HEK293 (cell line): ENCODE measurements around the gene CEP112.

Experiments used
- CTCF ChIA-PET: fragments of 350-600 bp; formaldehyde crosslinking; extraction: SDS; loops from one replicate; lab custom pipeline; 2021; ENCODE audit warnings: antibody characterized with exemption; lab: Yijun Ruan, JAX
- POLR2A ChIA-PET: fragments of 300-600 bp; formaldehyde crosslinking; extraction: SDS; loops from one replicate; lab custom pipeline; 2020; ENCODE audit warnings: antibody characterized with exemption, inconsistent platforms; lab: Yijun Ruan, JAX
- H3K27ac ChIP-seq: fragments of 200-500 bp; sonication (Bioruptor generic); 2 replicates; pipeline ENCODE4 v1.5.1; 2014; ENCODE audit warnings: low read depth, low read length, control low read depth, inconsistent platforms; ENCODE audit errors: extremely low read depth
- H3K36me3 ChIP-seq, 2 experiments: fragments of 200-500 bp in 1 of 2; sonication (Bioruptor generic) in 1 of 2; 1 replicate in 1 of 2; 2 replicates in 1 of 2; pipeline ENCODE4 v1.5.1; 2014 to 2017; ENCODE audit warnings: inconsistent platforms in 2 of 2, low read length in 2 of 2; ENCODE audit not compliant: control insufficient read depth in 2 of 2, insufficient read depth in 1 of 2
- H3K4me1 ChIP-seq: fragments of 200-500 bp; sonication (Bioruptor generic); 2 replicates; pipeline ENCODE4 v1.5.1; 2014; ENCODE audit warnings: mild to moderate bottlenecking, low read length, inconsistent platforms; ENCODE audit not compliant: control insufficient read depth, insufficient read depth
- H3K4me3 ChIP-seq: 2 replicates; pipeline ENCODE4 v1.5.1; 2011; ENCODE audit warnings: low read depth, mild to moderate bottlenecking, control low read depth, low read length, moderate library complexity
- H3K9me3 ChIP-seq: fragments of 200-500 bp; sonication (Bioruptor generic); 2 replicates; pipeline ENCODE4 v1.5.1; 2014; ENCODE audit warnings: low read depth, low read length, inconsistent platforms; ENCODE audit not compliant: control insufficient read depth, insufficient read depth
- AEBP2 ChIP-seq: fragments of 450-650 bp; formaldehyde crosslinking; IDR thresholded peaks from 2 replicates; pipeline ENCODE4 v1.5.1; 2016; ENCODE audit warnings: missing biosample characterization, missing genetic modification characterization, borderline replicate concordance
- BCL11A ChIP-seq: fragments of 450-650 bp; formaldehyde crosslinking; IDR thresholded peaks from 2 replicates; pipeline ENCODE4 v1.5.1; 2016; ENCODE audit warnings: low read depth, missing biosample characterization, missing genetic modification characterization
- GLI4 ChIP-seq: fragments of 450-650 bp; formaldehyde crosslinking; IDR thresholded peaks from 2 replicates; pipeline ENCODE4 v1.5.1; 2016; ENCODE audit warnings: missing biosample characterization, missing genetic modification characterization
- OVOL3 ChIP-seq: fragments of 450-650 bp; formaldehyde crosslinking; IDR thresholded peaks from 2 replicates; pipeline ENCODE4 v1.5.1; 2016; ENCODE audit warnings: missing biosample characterization, missing genetic modification characterization
- PRDM6 ChIP-seq: fragments of 450-650 bp; formaldehyde crosslinking; IDR thresholded peaks from 2 replicates; pipeline ENCODE4 v1.5.1; 2017; ENCODE audit warnings: missing biosample characterization, missing genetic modification characterization
- SCRT2 ChIP-seq: fragments of 450-650 bp; formaldehyde crosslinking; IDR thresholded peaks from 2 replicates; pipeline ENCODE4 v1.5.1; 2016; ENCODE audit warnings: missing biosample characterization, missing genetic modification characterization
- ZNF169 ChIP-seq: fragments of 450-650 bp; formaldehyde crosslinking; IDR thresholded peaks from 2 replicates; pipeline ENCODE4 v1.5.1; 2016; ENCODE audit warnings: missing biosample characterization, missing genetic modification characterization
- ZNF175 ChIP-seq: fragments of 450-650 bp; formaldehyde crosslinking; IDR thresholded peaks from 2 replicates; pipeline ENCODE4 v1.5.1; 2016; ENCODE audit warnings: missing biosample characterization, missing genetic modification characterization
- ZNF354C ChIP-seq: fragments of 450-650 bp; formaldehyde crosslinking; IDR thresholded peaks from 2 replicates; pipeline ENCODE4 v1.5.1; 2016; ENCODE audit warnings: missing biosample characterization, missing genetic modification characterization, low read depth, borderline replicate concordance
- ZNF398 ChIP-seq: fragments of 450-650 bp; formaldehyde crosslinking; IDR thresholded peaks from 2 replicates; pipeline ENCODE4 v1.5.1; 2017; ENCODE audit warnings: missing biosample characterization, missing genetic modification characterization
- ZNF529 ChIP-seq: fragments of 450-650 bp; formaldehyde crosslinking; IDR thresholded peaks from 2 replicates; pipeline ENCODE4 v1.5.1; 2017; ENCODE audit warnings: missing genetic modification characterization, missing biosample characterization; ENCODE audit not compliant: insufficient replicate concordance
- ZNF560 ChIP-seq: fragments of 450-650 bp; formaldehyde crosslinking; IDR thresholded peaks from 2 replicates; pipeline ENCODE4 v1.5.1; 2017; ENCODE audit warnings: missing biosample characterization, missing genetic modification characterization, borderline replicate concordance
- ZNF610 ChIP-seq: fragments of 450-650 bp; formaldehyde crosslinking; IDR thresholded peaks from 2 replicates; pipeline ENCODE4 v1.5.1; 2016; ENCODE audit warnings: missing biosample characterization, missing genetic modification characterization, borderline replicate concordance
- ZNF707 ChIP-seq: fragments of 450-650 bp; formaldehyde crosslinking; IDR thresholded peaks from 2 replicates; pipeline ENCODE4 v1.5.1; 2016; ENCODE audit warnings: missing biosample characterization, missing genetic modification characterization
- TF ChIP-seq, protein P1 (sequence below): fragments of 450-650 bp; formaldehyde crosslinking; IDR thresholded peaks from 2 replicates; pipeline ENCODE4 v1.5.1; 2017; ENCODE audit warnings: missing biosample characterization, missing genetic modification characterization
- TF ChIP-seq, protein P2 (sequence below): fragments of 450-650 bp; formaldehyde crosslinking; IDR thresholded peaks from 2 replicates; pipeline ENCODE4 v1.5.1; 2016; ENCODE audit warnings: missing biosample characterization, missing genetic modification characterization
- TF ChIP-seq, protein P3 (sequence below): fragments of 450-650 bp; formaldehyde crosslinking; IDR thresholded peaks from 2 replicates; pipeline ENCODE4 v1.5.1; 2016; ENCODE audit warnings: missing biosample characterization, missing genetic modification characterization
- TF ChIP-seq, protein P4 (sequence below): fragments of 450-650 bp; formaldehyde crosslinking; optimal IDR thresholded peaks from 2 replicates; pipeline ENCODE3; 2016; ENCODE audit warnings: missing biosample characterization, mild to moderate bottlenecking, missing genetic modification characterization

CEP112 gene

GRCh38 chr17:65696739-65697394 is 495.1 kb downstream of the CEP112 start (continued):
- TF ChIP-seq, protein P1, sequence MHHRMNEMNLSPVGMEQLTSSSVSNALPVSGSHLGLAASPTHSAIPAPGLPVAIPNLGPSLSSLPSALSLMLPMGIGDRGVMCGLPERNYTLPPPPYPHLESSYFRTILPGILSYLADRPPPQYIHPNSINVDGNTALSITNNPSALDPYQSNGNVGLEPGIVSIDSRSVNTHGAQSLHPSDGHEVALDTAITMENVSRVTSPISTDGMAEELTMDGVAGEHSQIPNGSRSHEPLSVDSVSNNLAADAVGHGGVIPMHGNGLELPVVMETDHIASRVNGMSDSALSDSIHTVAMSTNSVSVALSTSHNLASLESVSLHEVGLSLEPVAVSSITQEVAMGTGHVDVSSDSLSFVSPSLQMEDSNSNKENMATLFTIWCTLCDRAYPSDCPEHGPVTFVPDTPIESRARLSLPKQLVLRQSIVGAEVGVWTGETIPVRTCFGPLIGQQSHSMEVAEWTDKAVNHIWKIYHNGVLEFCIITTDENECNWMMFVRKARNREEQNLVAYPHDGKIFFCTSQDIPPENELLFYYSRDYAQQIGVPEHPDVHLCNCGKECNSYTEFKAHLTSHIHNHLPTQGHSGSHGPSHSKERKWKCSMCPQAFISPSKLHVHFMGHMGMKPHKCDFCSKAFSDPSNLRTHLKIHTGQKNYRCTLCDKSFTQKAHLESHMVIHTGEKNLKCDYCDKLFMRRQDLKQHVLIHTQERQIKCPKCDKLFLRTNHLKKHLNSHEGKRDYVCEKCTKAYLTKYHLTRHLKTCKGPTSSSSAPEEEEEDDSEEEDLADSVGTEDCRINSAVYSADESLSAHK (tag by site-specific recombination) = no peak
- TF ChIP-seq GLI4 (no peak), OVOL3 (tag by site-specific recombination) (no peak), BCL11A (tag by site-specific recombination) (no peak)
- TF ChIP-seq, protein P2, sequence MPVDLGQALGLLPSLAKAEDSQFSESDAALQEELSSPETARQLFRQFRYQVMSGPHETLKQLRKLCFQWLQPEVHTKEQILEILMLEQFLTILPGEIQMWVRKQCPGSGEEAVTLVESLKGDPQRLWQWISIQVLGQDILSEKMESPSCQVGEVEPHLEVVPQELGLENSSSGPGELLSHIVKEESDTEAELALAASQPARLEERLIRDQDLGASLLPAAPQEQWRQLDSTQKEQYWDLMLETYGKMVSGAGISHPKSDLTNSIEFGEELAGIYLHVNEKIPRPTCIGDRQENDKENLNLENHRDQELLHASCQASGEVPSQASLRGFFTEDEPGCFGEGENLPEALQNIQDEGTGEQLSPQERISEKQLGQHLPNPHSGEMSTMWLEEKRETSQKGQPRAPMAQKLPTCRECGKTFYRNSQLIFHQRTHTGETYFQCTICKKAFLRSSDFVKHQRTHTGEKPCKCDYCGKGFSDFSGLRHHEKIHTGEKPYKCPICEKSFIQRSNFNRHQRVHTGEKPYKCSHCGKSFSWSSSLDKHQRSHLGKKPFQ (tag by site-specific recombination) = no peak

DNA sequence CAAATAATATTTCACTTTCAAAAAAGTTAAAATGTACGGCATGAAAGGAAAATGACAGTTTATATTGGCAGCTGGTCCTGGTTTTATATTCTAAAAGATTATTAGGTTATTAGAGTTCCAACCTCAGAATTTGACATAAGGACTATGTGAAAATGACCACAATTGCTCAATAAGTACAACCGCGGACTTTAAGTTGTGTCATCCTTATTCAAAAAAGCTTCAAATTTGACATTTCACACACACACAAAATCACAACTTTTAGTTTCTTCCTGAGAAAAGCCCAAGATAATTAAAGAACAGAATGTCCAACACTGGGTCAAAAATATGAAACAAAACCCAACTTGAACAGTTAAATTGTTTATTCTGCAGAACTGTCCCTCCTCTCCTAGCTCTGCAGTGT is 497.3 kb downstream of the CEP112 start:
- TF ChIP-seq ZNF529 (tag by site-specific recombination) (no peak), ZNF354C (tag by site-specific recombination) (no peak)
- ChIA-PET CTCF (interaction anchor here (0.7 kb wide), 1 partner anchor 60 kb away, joined by 3 read pairs; no protein-coding TSS in a partner anchor), POLR2A (no interaction called here)
- Histone ChIP-seq H3K4me3 (no peak overlapping the region), H3K4me1 (peaks cover 16% of the 10 kb centered on the region), H3K27ac (no peak overlapping the region), H3K36me3 (no peaks in the 10 kb centered on the region), H3K9me3 (no peaks in the 10 kb centered on the region)

GRCh38 chr17:65690626-65691310 is 501.2 kb downstream of the CEP112 start:
- POLR2A ChIA-PET = no interaction called here
- Histone ChIP-seq H3K36me3 (peaks cover 0 to 8% of the 10 kb centered on the region in 2 experiments; a peak in 1 of 3 replicates), H3K4me1 (no peaks in the 10 kb centered on the region), H3K4me3 (no peak overlapping the region), H3K27ac (no peak overlapping the region), H3K9me3 (no peaks in the 10 kb centered on the region)
- no peak for TF ChIP-seq ZNF707 (tag by site-specific recombination)
- no peak for TF ChIP-seq BCL11A (tag by site-specific recombination)
- TF ChIP-seq ZNF169 (tag by site-specific recombination) = no peak
- no peak for TF ChIP-seq ZNF610 (tag by site-specific recombination)
- no peak for TF ChIP-seq ZNF560 (tag by site-specific recombination)
- TF ChIP-seq ZNF398 = no peak
- no peak for TF ChIP-seq SCRT2
- no peak for TF ChIP-seq PRDM6 (tag by site-specific recombination)
- TF ChIP-seq, protein P3, sequence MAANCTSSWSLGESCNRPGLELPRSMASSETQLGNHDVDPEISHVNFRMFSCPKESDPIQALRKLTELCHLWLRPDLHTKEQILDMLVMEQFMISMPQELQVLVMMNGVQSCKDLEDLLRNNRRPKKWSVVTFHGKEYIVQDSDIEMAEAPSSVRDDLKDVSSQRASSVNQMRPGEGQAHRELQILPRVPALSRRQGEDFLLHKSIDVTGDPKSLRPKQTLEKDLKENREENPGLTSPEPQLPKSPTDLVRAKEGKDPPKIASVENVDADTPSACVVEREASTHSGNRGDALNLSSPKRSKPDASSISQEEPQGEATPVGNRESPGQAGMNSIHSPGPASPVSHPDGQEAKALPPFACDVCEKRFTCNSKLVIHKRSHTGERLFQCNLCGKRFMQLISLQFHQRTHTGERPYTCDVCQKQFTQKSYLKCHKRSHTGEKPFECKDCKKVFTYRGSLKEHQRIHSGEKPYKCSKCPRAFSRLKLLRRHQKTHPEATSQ (tag by site-specific recombination) = no peak
- TF ChIP-seq, protein P4, sequence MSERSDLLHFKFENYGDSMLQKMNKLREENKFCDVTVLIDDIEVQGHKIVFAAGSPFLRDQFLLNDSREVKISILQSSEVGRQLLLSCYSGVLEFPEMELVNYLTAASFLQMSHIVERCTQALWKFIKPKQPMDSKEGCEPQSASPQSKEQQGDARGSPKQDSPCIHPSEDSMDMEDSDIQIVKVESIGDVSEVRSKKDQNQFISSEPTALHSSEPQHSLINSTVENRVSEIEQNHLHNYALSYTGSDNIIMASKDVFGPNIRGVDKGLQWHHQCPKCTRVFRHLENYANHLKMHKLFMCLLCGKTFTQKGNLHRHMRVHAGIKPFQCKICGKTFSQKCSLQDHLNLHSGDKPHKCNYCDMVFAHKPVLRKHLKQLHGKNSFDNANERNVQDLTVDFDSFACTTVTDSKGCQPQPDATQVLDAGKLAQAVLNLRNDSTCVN (tag by site-specific recombination) = no peak
- TF ChIP-seq ZNF175 (tag by site-specific recombination) = no peak
- no peak for TF ChIP-seq AEBP2 (tag by site-specific recombination)
- CTCF ChIA-PET = interaction anchor here (0.6 to 1.0 kb wide), 3 partner anchors 17 to 400 kb away, joined by 3 to 5 read pairs (median 4); no protein-coding TSS in a partner anchor
